Astrocyte (in vitro differentiated cells and primary cell): Measurements from ENCODE around the gene ANKH. TPM values are rescaled to one million over a fixed set of nuclear protein-coding genes. Genes with fewer than 3 reads are reported as not detected.
A peak's percentile ranks its signal among the peaks of the same experiment; 100 is the strongest.

Source experiments
- DNase-seq: peaks from one replicate; pipeline ENCODE4 v3.0.0-alpha.2; 2010; ENCODE audit warnings: low read depth
- FAIRE-seq: peaks from 2 replicates; lab custom pipeline; 2011; peaks lifted over from hg19 to GRCh38; lab: Jason Lieb, UNC
- H2AFZ ChIP-seq: 2 replicates; pipeline ENCODE4 v1.6.0; 2012; ENCODE audit warnings: low read depth, low read length, inconsistent platforms
- H3K27ac ChIP-seq: 2 replicates; pipeline ENCODE4 v1.5.1; 2011; ENCODE audit warnings: low read depth, low read length, inconsistent platforms
- H3K27me3 ChIP-seq: 2 replicates; pipeline ENCODE4 v1.6.0; 2011; ENCODE audit warnings: low read length, inconsistent platforms; ENCODE audit not compliant: insufficient read depth
- H3K36me3 ChIP-seq: 2 replicates; pipeline ENCODE4 v1.5.1; 2011; ENCODE audit warnings: low read length, inconsistent platforms; ENCODE audit not compliant: insufficient read depth
- H3K4me1 ChIP-seq: 2 replicates; pipeline ENCODE4 v1.5.1; 2011; ENCODE audit warnings: low read length, inconsistent platforms; ENCODE audit not compliant: insufficient read depth
- H3K4me2 ChIP-seq: 2 replicates; pipeline ENCODE4 v1.6.0; 2012; ENCODE audit warnings: low read length, inconsistent platforms
- H3K4me3 ChIP-seq: 2 replicates; pipeline ENCODE4 v1.5.1; 2011; ENCODE audit warnings: low read depth, mild to moderate bottlenecking, low read length, inconsistent platforms; ENCODE audit not compliant: insufficient read depth
- H3K79me2 ChIP-seq: 2 replicates; pipeline ENCODE4 v1.6.0; 2012; ENCODE audit warnings: mild to moderate bottlenecking, low read length, inconsistent platforms; ENCODE audit not compliant: insufficient read depth
- H3K9ac ChIP-seq: 2 replicates; pipeline ENCODE4 v1.6.0; 2012; ENCODE audit warnings: mild to moderate bottlenecking, low read length, inconsistent platforms
- H3K9me3 ChIP-seq: 2 replicates; pipeline ENCODE4 v1.5.1; 2012; ENCODE audit warnings: low read depth, mild to moderate bottlenecking, low read length, inconsistent platforms; ENCODE audit not compliant: insufficient read depth
- H4K20me1 ChIP-seq: 2 replicates; pipeline ENCODE4 v1.6.0; 2012; ENCODE audit warnings: low read length, inconsistent platforms; ENCODE audit not compliant: insufficient read depth
- H3K27ac Mint-ChIP-seq: one replicate; pipeline ENCODE4 v1.8.0; 2021; ENCODE audit warnings: mild to moderate bottlenecking, mixed read lengths; ENCODE audit not compliant: unreplicated experiment
- H3K27me3 Mint-ChIP-seq: one replicate; pipeline ENCODE4 v1.8.0; 2021; ENCODE audit warnings: low read depth, mixed read lengths; ENCODE audit not compliant: unreplicated experiment
- H3K36me3 Mint-ChIP-seq: one replicate; pipeline ENCODE4 v1.8.0; 2021; ENCODE audit warnings: low read depth, mixed read lengths; ENCODE audit not compliant: unreplicated experiment
- H3K4me1 Mint-ChIP-seq: one replicate; pipeline ENCODE4 v1.8.0; 2021; ENCODE audit warnings: low read depth, mixed read lengths; ENCODE audit not compliant: unreplicated experiment
- H3K4me3 Mint-ChIP-seq: one replicate; pipeline ENCODE4 v1.8.0; 2021; ENCODE audit warnings: mild to moderate bottlenecking, moderate library complexity, mixed read lengths; ENCODE audit not compliant: unreplicated experiment
- H3K9me3 Mint-ChIP-seq: one replicate; pipeline ENCODE4 v1.8.0; 2021; ENCODE audit warnings: mild to moderate bottlenecking, mixed read lengths; ENCODE audit not compliant: unreplicated experiment
- CTCF ChIP-seq: IDR thresholded peaks from 2 replicates; pipeline ENCODE4 v1.5.1; 2011; ENCODE audit warnings: low read depth, mild to moderate bottlenecking, inconsistent platforms, low read length, moderate library complexity; ENCODE audit not compliant: insufficient read depth
- EZH2 ChIP-seq: IDR thresholded peaks from 2 replicates; pipeline ENCODE4 v1.6.1; 2012; ENCODE audit warnings: mild to moderate bottlenecking, low read length, inconsistent platforms; ENCODE audit not compliant: insufficient read depth
- total RNA-seq: library from RNA; stranded (reverse); gene quantifications from 2 replicates; pipeline ENCODE4 v1.2.1, GENCODE V29; 2021

Gene ANKH
- total RNA-seq, 1 donor from 2014 or later = 15.8 TPM

DNA sequence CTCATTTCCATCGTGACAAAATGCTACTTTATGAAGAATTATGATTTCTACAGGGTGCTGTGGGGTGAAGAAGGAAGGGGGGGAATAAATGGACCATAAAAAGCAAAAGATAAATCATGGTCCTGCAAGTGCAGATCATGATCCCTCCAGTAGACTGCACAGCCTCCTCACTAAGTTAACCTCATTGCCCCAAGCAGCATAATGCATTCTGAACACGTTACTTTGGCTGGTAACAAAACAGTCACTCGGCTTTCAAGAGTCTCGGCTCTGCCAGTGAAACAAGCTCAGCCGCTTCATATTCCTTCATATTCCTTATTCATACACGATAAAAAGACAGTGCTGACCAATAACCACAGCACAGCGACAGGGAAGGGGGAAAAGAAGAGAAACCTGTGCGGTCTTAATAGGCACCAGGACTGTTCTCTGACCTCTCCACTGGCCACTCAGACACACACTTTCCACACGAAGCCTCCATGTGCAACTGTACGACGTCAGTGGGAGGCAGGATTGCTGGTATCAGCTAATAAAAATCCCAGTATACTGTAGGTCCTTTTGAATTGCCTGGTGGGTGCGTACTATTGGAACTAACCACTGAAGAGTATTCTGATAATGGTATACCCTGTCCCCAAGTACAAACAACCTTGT lies 60.5 kb downstream of the ANKH start:
- no peak for FAIRE-seq
- H3K4me1 ChIP-seq = peaks cover 25% of the 10 kb centered on the region
- Mint-ChIP-seq H3K4me3 (no peak overlapping the region), H3K36me3 (peaks cover 1% of the 10 kb centered on the region), H3K27me3 (peaks cover 4% of the 10 kb centered on the region), H3K4me1 (peaks cover 28% of the 10 kb centered on the region), H3K9me3 (no peaks in the 10 kb centered on the region), H3K27ac (no peak overlapping the region)
- no peak overlapping the region for H3K9ac ChIP-seq
- H2AFZ ChIP-seq = no peak overlapping the region
- no peaks in the 10 kb centered on the region for H3K27me3 ChIP-seq
- H3K36me3 ChIP-seq = no peaks in the 10 kb centered on the region
- no peaks in the 10 kb centered on the region for H3K9me3 ChIP-seq
- TF ChIP-seq EZH2 (no peak), CTCF (no peak)
- peak overlapping the region; percentile 83 for H3K4me2 ChIP-seq
- DNase-seq = no peak
- H3K27ac ChIP-seq = no peak overlapping the region
- no peaks in the 10 kb centered on the region for H4K20me1 ChIP-seq
- H3K4me3 ChIP-seq = no peak overlapping the region
- no peaks in the 10 kb centered on the region for H3K79me2 ChIP-seq

DNA sequence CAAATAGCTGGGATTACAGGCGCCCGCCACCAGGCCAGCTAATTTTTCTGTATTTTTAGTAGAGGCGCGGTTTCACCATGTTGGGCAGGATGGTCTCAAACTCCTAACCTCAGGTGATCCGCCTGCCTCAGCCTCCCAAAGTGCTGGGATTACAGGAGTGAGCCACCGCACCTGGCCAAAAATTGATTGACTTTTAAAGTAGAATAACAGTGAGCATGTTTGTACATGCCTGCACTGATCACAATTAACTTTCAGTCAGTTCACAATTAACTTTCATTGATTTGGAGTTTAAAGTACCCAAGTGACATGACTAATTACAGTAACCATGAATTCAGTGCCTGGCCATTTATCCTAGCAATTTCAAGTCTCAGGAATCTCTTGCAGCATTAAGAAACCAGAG lies 61.3 kb downstream of the ANKH start:
- H3K9me3 Mint-ChIP-seq = no peaks in the 10 kb centered on the region
- peaks cover 24% of the 10 kb centered on the region for H3K4me1 ChIP-seq
- peak overlapping the region; percentile 99 for H3K27ac Mint-ChIP-seq
- TF ChIP-seq EZH2 (no peak), CTCF (no peak)
- peaks cover 32% of the 10 kb centered on the region for H3K4me1 Mint-ChIP-seq
- peaks cover 4% of the 10 kb centered on the region for H3K27me3 Mint-ChIP-seq
- no peak for DNase-seq
- FAIRE-seq = no peak
- no peaks in the 10 kb centered on the region for H3K79me2 ChIP-seq
- peak overlapping the region; percentile 69 for H3K9ac ChIP-seq
- H3K9me3 ChIP-seq = no peaks in the 10 kb centered on the region
- no peaks in the 10 kb centered on the region for H3K27me3 ChIP-seq
- peak overlapping the region; percentile 70 for H3K4me3 Mint-ChIP-seq
- H2AFZ ChIP-seq = no peak overlapping the region
- H3K36me3 ChIP-seq = no peaks in the 10 kb centered on the region
- no peaks in the 10 kb centered on the region for H3K36me3 Mint-ChIP-seq
- H4K20me1 ChIP-seq = no peaks in the 10 kb centered on the region
- peak overlapping the region; percentile 83 for H3K4me2 ChIP-seq
- H3K4me3 ChIP-seq = no peak overlapping the region
- H3K27ac ChIP-seq = peak overlapping the region; percentile 81

GRCh38 chr5:14809369-14810155 lies 62.0 kb downstream of the ANKH start:
- Mint-ChIP-seq H3K27me3 (peaks cover 4% of the 10 kb centered on the region), H3K36me3 (no peaks in the 10 kb centered on the region), H3K9me3 (peaks cover 2% of the 10 kb centered on the region), H3K4me1 (peaks cover 32% of the 10 kb centered on the region), H3K27ac (peak overlapping the region; percentile 99), H3K4me3 (peak overlapping the region; percentile 70)
- DNase-seq (peak; percentile 92), FAIRE-seq (peak; percentile 76)
- Histone ChIP-seq H2AFZ (peak overlapping the region; percentile 31), H3K36me3 (no peaks in the 10 kb centered on the region), H3K27me3 (no peaks in the 10 kb centered on the region), H4K20me1 (no peaks in the 10 kb centered on the region), H3K4me3 (peak overlapping the region; percentile 22), H3K27ac (peak overlapping the region; percentile 81), H3K9ac (peak overlapping the region; percentile 69), H3K4me2 (peak overlapping the region; percentile 83), H3K79me2 (no peaks in the 10 kb centered on the region), H3K4me1 (peaks cover 24% of the 10 kb centered on the region), H3K9me3 (no peaks in the 10 kb centered on the region)
- TF ChIP-seq CTCF (no peak), EZH2 (no peak)
